ENCODE data around the gene CWC15. TPM values are rescaled to one million over a fixed set of nuclear protein-coding genes. Genes with fewer than 3 reads are reported as not detected.

CWC15 gene
- total RNA-seq, 2 donors from 2014 or later, result 33.6 to 43.8 TPM

GRCh38 chr11:94958121-94958696 lies 15.1 kb downstream of the CWC15 start:
- Histone ChIP-seq H3K36me3 (no peaks in the 10 kb centered on the region), H3K4me3 (no peak overlapping the region), H3K27me3 (replicated peaks; ENCODE audit: insufficient read depth) (no peaks in the 10 kb centered on the region), H3K27ac (no peak overlapping the region), H3K9me3 (no peaks in the 10 kb centered on the region), H3K4me1 (replicated peaks) (no peaks in the 10 kb centered on the region)
- whole genome bisulfite sequencing, result 38% methylated on average over 2 of the region's 2 CpGs
- DNase-seq (ENCODE audit: low spot score), result no peak
- no peak for TF ChIP-seq POLR2AphosphoS5 (IDR thresholded peaks at IDR 0.05)
- TF ChIP-seq CTCF (IDR thresholded peaks at IDR 0.05), result no peak
- no peak for TF ChIP-seq POLR2A (IDR thresholded peaks at IDR 0.05)
- intact Hi-C loops (cut with DNase I), result no loop called here

GRCh38 chr11:94956963-94957362 lies 16.4 kb downstream of the CWC15 start:
- WGBS, result 49% methylated on average over 4 of the region's 4 CpGs
- H3K27me3 ChIP-seq (replicated peaks; ENCODE audit: insufficient read depth), result no peaks in the 10 kb centered on the region
- H3K27ac ChIP-seq, result no peak overlapping the region
- H3K9me3 ChIP-seq, result no peaks in the 10 kb centered on the region
- no peak overlapping the region for H3K4me3 ChIP-seq
- intact Hi-C loops (cut with DNase I), result no loop called here
- TF ChIP-seq POLR2A (IDR thresholded peaks at IDR 0.05), result no peak
- TF ChIP-seq POLR2AphosphoS5 (IDR thresholded peaks at IDR 0.05), result no peak
- no peak for TF ChIP-seq CTCF (IDR thresholded peaks at IDR 0.05)
- H3K36me3 ChIP-seq, result no peaks in the 10 kb centered on the region
- no peak for DNase-seq (ENCODE audit: low spot score)
- no peaks in the 10 kb centered on the region for H3K4me1 ChIP-seq (replicated peaks)

- no peaks in the 10 kb centered on the region for H3K9me3 ChIP-seq
- H3K4me3 ChIP-seq, result no peak overlapping the region
- no peak for DNase-seq (ENCODE audit: low spot score)
- intact Hi-C loops (cut with DNase I), result no loop called here
- no peak overlapping the region for H3K27ac ChIP-seq
- H3K4me1 ChIP-seq (replicated peaks), result no peaks in the 10 kb centered on the region
- TF ChIP-seq POLR2AphosphoS5 (IDR thresholded peaks at IDR 0.05) (no peak), POLR2A (IDR thresholded peaks at IDR 0.05) (no peak), CTCF (IDR thresholded peaks at IDR 0.05) (no peak)
- WGBS, result 100% methylated on average over 1 of the region's 1 CpG
- H3K27me3 ChIP-seq (replicated peaks; ENCODE audit: insufficient read depth), result no peaks in the 10 kb centered on the region
- H3K36me3 ChIP-seq, result no peaks in the 10 kb centered on the region
These were observed 18.6 kb downstream of the CWC15 start for GRCh38 chr11:94954753-94955152.

- intact Hi-C loops (cut with DNase I), result no loop called here
- no peak overlapping the region for H3K27ac ChIP-seq
- no peaks in the 10 kb centered on the region for H3K36me3 ChIP-seq
- no peak overlapping the region for H3K4me3 ChIP-seq
- TF ChIP-seq CTCF (IDR thresholded peaks at IDR 0.05) (no peak), POLR2A (IDR thresholded peaks at IDR 0.05) (no peak), POLR2AphosphoS5 (IDR thresholded peaks at IDR 0.05) (no peak)
- H3K9me3 ChIP-seq, result no peaks in the 10 kb centered on the region
- no peaks in the 10 kb centered on the region for H3K4me1 ChIP-seq (replicated peaks)
- 52% methylated on average over 4 of the region's 4 CpGs for WGBS
- no peak for DNase-seq (ENCODE audit: low spot score)
- no peaks in the 10 kb centered on the region for H3K27me3 ChIP-seq (replicated peaks; ENCODE audit: insufficient read depth)
These were observed 25.2 kb downstream of the CWC15 start for GRCh38 chr11:94948070-94948617.

- Histone ChIP-seq H3K27me3 (replicated peaks; ENCODE audit: insufficient read depth) (no peaks in the 10 kb centered on the region), H3K4me3 (no peak overlapping the region), H3K36me3 (no peaks in the 10 kb centered on the region), H3K9me3 (no peaks in the 10 kb centered on the region), H3K4me1 (replicated peaks) (no peaks in the 10 kb centered on the region), H3K27ac (no peak overlapping the region)
- TF ChIP-seq POLR2AphosphoS5 (IDR thresholded peaks at IDR 0.05), result no peak
- DNase-seq (ENCODE audit: low spot score), result no peak
- WGBS, result 81% methylated on average over 4 of the region's 4 CpGs
- intact Hi-C loops (cut with DNase I), result no loop called here
These were observed 26.5 kb downstream of the CWC15 start for GRCh38 chr11:94946812-94947211.
